GM12891 (cell line): Measurements from ENCODE around the gene SF1.

Source experiments
- DNase-seq: peaks from one replicate; pipeline ENCODE4 v3.0.0; 2011; ENCODE audit warnings: low spot score; ENCODE audit not compliant: insufficient read length
- FAIRE-seq: peaks from 2 replicates; lab custom pipeline; 2011; peaks lifted over from hg19 to GRCh38; lab: Jason Lieb, UNC
- PAX5 ChIP-seq: IDR thresholded peaks from 2 replicates; pipeline ENCODE4 v1.6.1; 2011; ENCODE audit warnings: low read length, moderate library complexity, mild to moderate bottlenecking; ENCODE audit not compliant: insufficient read depth, severe bottlenecking
- POLR2A ChIP-seq: IDR thresholded peaks from 2 replicates; pipeline ENCODE4 v1.6.1; 2011; ENCODE audit warnings: low read depth, low read length, control low read depth
- POLR2AphosphoS5 ChIP-seq: IDR thresholded peaks from 2 replicates; pipeline ENCODE4 v1.6.1; 2011; ENCODE audit warnings: low read depth, low read length, control low read depth
- POU2F2 ChIP-seq: IDR thresholded peaks from 2 replicates; pipeline ENCODE4 v1.6.1; 2011; ENCODE audit warnings: low read depth, mild to moderate bottlenecking, control low read depth, low read length, moderate library complexity
- SPI1 ChIP-seq: IDR thresholded peaks from 2 replicates; pipeline ENCODE4 v1.6.1; 2011; ENCODE audit warnings: low read depth, low read length, control low read depth
- TAF1 ChIP-seq: IDR thresholded peaks from 2 replicates; pipeline ENCODE4 v1.6.1; 2011; ENCODE audit warnings: low read depth, low read length, control low read depth

Gene SF1

DNA sequence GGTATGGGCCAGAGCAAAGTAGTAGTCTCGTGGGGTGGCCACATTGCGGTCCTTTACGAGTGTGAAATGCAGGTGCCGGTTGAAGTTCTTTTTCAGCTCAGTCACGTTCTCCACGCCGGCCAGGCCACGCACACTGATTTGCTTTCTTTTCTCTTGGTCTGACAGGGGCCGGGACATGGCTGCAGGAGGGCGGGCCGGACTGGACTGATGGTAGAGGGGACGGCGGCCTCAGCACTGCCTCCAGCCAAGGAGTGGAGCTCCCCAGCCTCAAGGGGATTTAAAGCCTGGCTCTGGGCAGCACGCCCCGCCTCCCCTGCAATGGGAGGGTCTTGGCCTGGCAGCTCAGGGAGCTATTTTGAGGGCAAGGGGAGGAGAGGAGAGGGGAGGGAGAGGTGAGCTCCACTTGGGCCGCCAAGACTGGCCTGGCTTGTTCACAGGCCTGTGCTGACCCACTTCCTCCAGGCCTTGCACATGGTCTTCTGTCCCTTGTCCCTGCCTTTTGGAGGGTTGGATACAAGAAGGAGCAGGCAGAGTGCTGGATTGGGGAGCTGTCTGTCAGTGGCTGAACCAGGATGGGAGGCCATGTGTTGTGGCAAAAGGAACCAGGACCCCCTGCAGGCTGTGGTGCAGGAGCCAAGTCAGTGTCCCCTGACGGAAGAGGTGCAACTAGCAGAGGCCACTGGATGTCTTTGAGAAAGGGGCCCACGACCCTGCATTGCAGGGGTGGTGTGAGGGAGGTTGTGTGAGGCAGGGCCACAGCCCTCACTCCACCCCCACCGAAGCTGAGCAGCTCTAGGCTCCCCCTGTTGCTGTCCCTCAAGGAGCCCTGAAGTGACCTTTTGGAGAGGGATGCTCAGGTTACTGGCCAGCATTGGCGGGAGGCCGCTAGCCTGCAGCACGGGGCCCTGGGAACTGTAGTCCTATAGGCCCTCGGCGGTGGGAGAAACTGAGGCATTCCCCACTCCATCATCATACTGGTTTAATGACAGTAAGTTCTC is 18.3 kb downstream of the SF1 start, which contains the start of gene PYGM:
TSS of gene PYGM (minus strand) at position 253 of the 998 bp plus-strand sequence. CDS start at position 177, 76 bp downstream.
- FAIRE-seq (no peak), DNase-seq (no peak)
- TF ChIP-seq POU2F2 (no peak), POLR2AphosphoS5 (peak; percentile 43; the same call in 1 of the 2 replicates), TAF1 (no peak), SPI1 (no peak), PAX5 (no peak), POLR2A (peak; percentile 22; the same call in 1 of the 2 replicates)

DNA sequence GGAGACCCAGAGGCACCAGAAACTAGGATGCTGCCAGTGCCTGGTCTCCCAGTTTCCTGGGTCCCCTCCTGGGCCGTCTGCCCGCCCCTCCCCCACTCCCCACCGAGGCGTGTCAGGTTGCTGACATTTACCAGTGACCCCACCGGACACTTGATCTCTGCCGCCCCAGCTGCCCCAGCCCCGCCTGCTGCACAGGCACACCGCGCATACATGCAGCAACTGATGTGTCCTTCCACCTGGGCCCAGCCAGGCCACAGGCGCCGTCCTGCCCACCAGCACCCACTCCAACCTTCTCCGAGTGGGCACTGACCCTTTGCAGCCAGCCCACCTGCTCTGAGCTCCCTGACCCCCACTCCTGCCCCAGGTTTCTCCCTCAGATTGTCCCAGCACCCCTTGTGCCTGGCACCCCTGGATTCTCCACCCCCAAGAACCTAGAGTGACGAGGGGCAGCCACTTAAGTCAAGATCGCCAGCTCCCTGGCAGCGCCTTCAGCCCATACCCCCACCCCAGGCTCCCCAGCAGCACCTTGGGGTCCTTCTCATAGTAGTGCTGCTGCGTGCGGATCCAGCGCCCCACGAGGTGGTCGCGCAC is 19.1 kb downstream of the SF1 start:
- no peak for FAIRE-seq
- TF ChIP-seq POU2F2 (no peak), PAX5 (no peak), SPI1 (no peak), POLR2A (no peak), POLR2AphosphoS5 (no peak), TAF1 (no peak)
- DNase-seq, result no peak

DNA sequence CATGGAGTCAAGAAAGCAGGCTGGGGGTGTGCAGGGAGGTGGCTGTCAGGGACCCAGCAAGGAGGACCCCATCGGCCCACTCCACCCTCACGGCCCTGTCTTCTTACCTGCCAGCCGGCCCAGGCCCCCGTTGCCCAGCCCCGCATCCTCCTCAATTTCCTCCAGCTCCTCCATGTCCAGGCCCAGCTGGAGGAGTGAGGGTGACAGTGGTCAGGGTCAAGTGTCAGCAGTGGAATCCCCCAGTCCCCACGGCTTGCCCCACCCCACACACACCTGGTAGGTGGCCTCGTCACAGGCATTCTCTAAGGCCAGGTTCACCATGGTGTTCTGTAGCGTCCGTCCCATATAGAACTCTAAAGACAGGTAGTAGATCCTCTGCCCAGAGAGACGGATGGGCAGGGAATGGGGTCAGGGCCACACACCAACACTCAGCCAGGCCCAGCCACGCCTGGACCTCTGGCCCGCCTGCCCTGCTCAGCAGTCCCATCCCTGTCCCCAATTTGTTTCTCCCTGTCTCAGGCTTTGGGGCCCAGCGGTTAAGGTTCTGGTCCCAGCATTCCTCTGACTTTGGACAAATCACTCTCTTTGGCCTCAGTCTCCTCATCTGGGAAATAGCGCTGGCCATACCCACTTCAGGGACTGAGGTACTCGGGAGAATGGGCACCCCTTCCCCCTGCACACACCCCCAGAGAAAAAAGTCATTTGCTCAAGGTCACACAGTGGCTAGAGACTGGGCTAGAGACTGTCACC is 19.8 kb downstream of the SF1 start:
- FAIRE-seq (no peak), DNase-seq (no peak)
- TF ChIP-seq PAX5 (no peak), TAF1 (no peak), POLR2AphosphoS5 (no peak), POLR2A (no peak), SPI1 (no peak), POU2F2 (no peak)

DNA sequence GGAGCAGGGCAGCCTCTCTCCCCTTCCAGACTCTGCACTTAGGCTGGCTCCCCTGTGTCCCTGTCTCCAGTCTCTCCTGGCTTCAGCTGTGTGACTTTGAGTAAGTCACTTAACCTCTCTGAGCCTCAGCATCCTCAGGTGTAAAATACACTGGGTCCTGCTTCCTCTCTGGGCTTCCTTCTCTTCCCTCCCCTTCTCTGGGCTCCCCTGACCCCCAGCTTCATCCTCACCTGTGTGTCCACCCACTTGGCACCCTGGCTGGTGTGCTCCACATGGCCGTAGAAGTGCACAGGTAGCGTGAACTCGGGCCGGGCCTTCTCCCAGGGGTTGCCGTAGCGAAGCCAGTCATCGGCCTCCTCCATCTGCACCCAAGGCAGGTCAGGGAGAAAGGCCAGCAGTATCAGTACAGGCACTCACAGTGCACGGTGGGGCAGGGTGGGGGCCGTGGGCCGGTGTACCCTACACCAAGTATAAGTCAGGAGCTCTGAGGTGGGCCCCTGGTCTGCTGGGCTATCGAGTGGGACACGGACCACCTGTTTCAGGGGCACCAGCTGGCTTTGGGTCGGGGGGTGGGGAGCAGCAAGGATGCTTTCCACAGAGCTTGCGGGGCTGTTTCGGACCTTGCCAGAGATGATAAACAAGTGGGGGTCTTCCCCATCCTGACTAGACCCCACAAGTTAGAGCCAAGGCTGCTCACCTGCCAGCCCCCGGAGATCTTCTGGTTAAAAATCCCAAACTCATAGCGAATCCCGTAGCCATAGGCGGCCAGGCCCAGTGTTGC is 20.6 kb downstream of the SF1 start:
- FAIRE-seq (no peak), DNase-seq (no peak)
- no peak for TF ChIP-seq POLR2AphosphoS5
- TF ChIP-seq POU2F2, result no peak
- TF ChIP-seq PAX5, result no peak

DNA sequence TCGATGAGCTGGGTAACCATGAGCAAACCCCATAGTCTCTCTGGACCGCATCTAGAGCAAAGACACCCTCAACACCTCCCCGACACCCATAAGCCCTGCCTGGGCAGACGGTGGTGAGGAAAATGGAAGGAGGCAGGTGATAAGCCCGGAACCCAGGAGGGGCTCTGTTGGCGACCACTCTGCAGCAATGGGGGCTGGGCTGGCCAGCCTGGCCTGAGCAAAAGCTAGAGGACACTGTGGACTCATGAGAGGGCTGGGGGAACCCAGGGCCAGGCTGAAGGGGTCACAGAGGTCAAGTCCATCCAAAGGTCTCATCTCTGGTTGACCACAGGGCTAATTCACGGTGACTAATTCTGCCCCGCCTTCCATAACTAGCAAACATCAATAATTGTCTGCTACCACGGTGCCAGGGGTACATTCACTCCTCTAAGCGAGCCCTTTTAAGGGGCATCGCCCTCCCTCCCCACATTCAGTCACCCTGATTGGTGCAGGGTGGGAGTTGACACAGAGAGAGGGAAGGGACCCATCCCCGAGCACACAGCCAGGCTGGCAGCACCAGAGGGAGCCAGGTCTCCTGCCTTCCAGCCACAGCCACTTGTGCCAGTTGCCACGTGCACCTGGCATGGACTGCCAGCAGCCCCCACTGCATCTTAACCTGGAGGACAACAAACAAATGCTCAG is 22.5 kb downstream of the SF1 start:
- DNase-seq (no peak), FAIRE-seq (no peak)
- TF ChIP-seq POLR2A (no peak), POU2F2 (no peak), TAF1 (no peak), PAX5 (no peak), POLR2AphosphoS5 (no peak), SPI1 (no peak)

DNA sequence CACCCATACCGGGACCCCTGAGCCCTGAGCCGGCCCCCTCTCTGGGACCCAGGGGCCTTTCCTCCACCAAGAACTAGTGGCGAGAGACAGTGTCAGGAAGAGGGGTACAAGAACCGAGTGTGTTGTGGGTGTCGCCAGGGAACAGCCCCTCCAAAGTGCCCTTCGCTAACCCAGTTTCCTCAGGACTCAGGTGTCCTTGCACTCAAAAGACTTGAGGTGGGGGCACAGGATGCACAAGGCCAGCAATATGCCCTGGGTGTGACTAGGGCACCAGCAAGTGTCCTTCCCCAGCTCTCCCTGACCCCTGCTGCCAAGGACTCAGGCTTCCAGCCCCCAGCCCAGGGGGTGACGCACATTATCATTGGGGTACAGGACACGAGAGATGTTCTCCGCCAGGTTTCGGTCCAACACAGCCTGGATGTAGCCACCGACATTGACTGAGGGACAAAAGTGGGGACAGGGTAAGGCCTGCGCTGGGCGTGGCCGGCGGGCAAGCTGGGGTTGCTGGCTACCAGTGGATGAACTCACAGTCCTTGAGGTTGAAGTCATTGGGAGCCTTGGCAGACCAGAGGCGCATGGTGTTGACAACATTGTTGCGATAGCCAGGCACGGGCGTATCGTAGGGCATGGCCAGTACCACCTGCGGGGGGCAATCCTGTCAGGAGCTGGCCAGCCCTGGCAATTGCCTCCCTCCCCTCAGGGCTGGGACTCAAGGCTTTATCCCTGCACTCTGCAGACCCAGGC is 23.3 kb downstream of the SF1 start:
- TF ChIP-seq POLR2AphosphoS5 (no peak), POLR2A (no peak), SPI1 (no peak), PAX5 (no peak), POU2F2 (no peak), TAF1 (no peak)
- DNase-seq, result no peak
- no peak for FAIRE-seq

DNA sequence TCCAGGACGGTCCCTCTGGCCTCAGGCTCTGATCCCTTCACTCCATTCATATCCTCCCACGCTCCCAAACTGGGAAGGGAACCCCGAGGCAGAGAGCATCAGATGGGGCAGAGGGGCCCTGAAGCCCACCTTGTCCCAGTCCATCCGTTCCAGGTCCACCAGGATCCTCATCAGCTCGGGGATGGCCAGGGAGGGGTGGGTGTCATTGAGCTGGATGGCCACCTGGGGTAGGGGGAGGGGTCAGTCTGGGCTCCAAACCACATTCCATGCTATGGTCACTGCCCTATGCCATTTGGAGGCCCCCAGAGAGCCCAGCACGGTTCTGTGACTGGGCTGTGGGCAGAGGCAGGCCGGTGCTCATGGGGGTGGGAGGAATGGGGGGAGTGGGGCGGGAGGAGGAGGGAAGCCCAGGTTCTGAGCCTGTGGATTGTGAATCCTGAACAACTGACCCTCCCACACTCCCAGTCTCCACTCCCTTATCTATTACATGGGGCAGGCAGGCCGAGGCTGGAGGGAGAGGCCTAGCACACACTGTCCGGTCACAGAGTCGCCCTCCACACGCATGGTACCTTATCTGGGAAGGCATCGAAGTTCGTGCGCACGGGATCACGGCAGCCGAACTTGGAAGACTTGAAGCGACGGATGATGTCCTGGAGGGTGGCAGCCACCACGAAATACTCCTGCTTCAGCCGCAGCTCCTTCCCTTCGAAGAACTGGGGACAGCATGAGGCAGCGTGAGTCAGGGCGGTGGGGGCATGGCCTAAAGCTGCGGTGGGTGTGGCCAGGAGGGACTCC is 24.0 kb downstream of the SF1 start:
- DNase-seq (no peak), FAIRE-seq (no peak)
- TF ChIP-seq SPI1 (no peak), TAF1 (no peak), POLR2A (no peak), PAX5 (no peak), POU2F2 (no peak), POLR2AphosphoS5 (no peak)
